Measurements from ENCODE around the gene FYB1. TPM values are rescaled to one million over a fixed set of nuclear protein-coding genes. Genes with fewer than 3 reads are reported as not detected.

Gene FYB1
- total and polyA plus RNA-seq, 2 of the 4 experiments (the other 2 are of a cell fraction): not detected

GRCh38 chr5:39254671-39255070, 35.3 kb upstream of the FYB1 start:
- Histone ChIP-seq H3K9me3 (ENCODE audit: control insufficient read depth, insufficient read depth, low read length) (no peaks in the 10 kb centered on the region; the same call in 1 of the 2 replicates), H3K4me3 (ENCODE audit: insufficient read depth, low read depth, low read length) (no peak overlapping the region), H3K4me2 (ENCODE audit: low read depth, low read length) (no peak overlapping the region), H2AK5ac (ENCODE audit: low read depth, low read length) (no peak overlapping the region), H3K9me1 (ENCODE audit: insufficient read depth, low read length) (no peaks in the 10 kb centered on the region), H2BK20ac (ENCODE audit: low read depth, low read length) (no peak overlapping the region), H2AK9ac (replicated peaks; ENCODE audit: low read depth, low read length, poor library complexity) (no peak overlapping the region), H3K18ac (ENCODE audit: low read depth, low read length) (no peak overlapping the region), H4K8ac (ENCODE audit: low read depth in 2 of 2, low read length in 2 of 2) (no peak overlapping the region), H2AFZ (replicated peaks; ENCODE audit: low read length, poor library complexity) (no peak overlapping the region), H3K4ac (ENCODE audit: low read depth, low read length) (no peak overlapping the region), H2BK15ac (ENCODE audit: low read depth, low read length) (no peak overlapping the region), H2BK5ac (ENCODE audit: low read depth, low read length, poor library complexity, severe bottlenecking) (no peak overlapping the region), H3K56ac (ENCODE audit: extremely low read depth, insufficient read depth, low read length) (no peak overlapping the region), H3K27ac (ENCODE audit: insufficient read depth, low read length) (no peak overlapping the region), H3K23ac (ENCODE audit: low read depth, low read length) (no peak overlapping the region), H3K36me3 (ENCODE audit: control insufficient read depth, insufficient read depth, low read length) (no peaks in the 10 kb centered on the region), H2BK120ac (ENCODE audit: low read depth, low read length) (no peak overlapping the region), H4K20me1 (ENCODE audit: insufficient read depth, low read length) (no peaks in the 10 kb centered on the region), H4K5ac (ENCODE audit: low read depth, low read length) (no peak overlapping the region), H3K14ac (replicated peaks; ENCODE audit: low read depth, low read length) (no peak overlapping the region), H3K79me1 (ENCODE audit: low read depth in 1 of 2, low read length in 2 of 2) (no peaks in the 10 kb centered on the region), H4K91ac (ENCODE audit: insufficient read depth, low read depth, low read length) (no peak overlapping the region), H3K9ac (ENCODE audit: low read depth, low read length) (no peak overlapping the region), H3K27me3 (ENCODE audit: control insufficient read depth, insufficient read depth, low read length) (peaks cover 4% of the 10 kb centered on the region), H3K4me1 (ENCODE audit: control insufficient read depth, insufficient read depth, low read length) (no peaks in the 10 kb centered on the region)
- no TSS peak for BruUV-seq (replicated peaks)
- no peak for TF ChIP-seq BHLHE40 (IDR thresholded peaks at IDR 0.05; ENCODE audit: low read depth, low read length)
- no peak for TF ChIP-seq CHD1 (IDR thresholded peaks at IDR 0.05; ENCODE audit: low read depth, low read length)
- no peak for TF ChIP-seq RCOR1 (IDR thresholded peaks at IDR 0.05; ENCODE audit: insufficient replicate concordance, low read length)
- TF ChIP-seq NFE2L2 (IDR thresholded peaks at IDR 0.05; ENCODE audit: low read depth, low read length): no peak
- CTCF ChIA-PET: interaction anchor here (0.6 kb wide), 1 partner anchor 816 kb away, joined by 5 read pairs; no protein-coding TSS in a partner anchor
- POLR2A ChIA-PET (ENCODE audit: unreplicated experiment): no interaction called here
- ATAC-seq (ENCODE audit: low read depth): no peak
- intact Hi-C loops (cut with micrococcal nuclease) (no loop called here), in situ Hi-C loops (cut with MboI; ENCODE audit: low sequenced_read_pairs) (no loop called here), dilution Hi-C loops (cut with HindIII; ENCODE audit: low sequenced_read_pairs, unreplicated experiment) (no loop called here)
- DNase-seq: no peak
